T follicular helper cell (primary cell): ENCODE measurements around the gene RBFOX1.

ENCODE experiments used
- DNase-seq: peaks from one replicate; pipeline ENCODE4 v3.0.0-alpha.2; 2020; ENCODE audit warnings: low read depth
- total RNA-seq, 2 experiments: gene quantifications; one replicate each; lab custom pipeline; 2026; lab: John Stamatoyannopoulos, UW

Gene RBFOX1
- 0 reads per million in 2 experiments for total RNA-seq

DNA sequence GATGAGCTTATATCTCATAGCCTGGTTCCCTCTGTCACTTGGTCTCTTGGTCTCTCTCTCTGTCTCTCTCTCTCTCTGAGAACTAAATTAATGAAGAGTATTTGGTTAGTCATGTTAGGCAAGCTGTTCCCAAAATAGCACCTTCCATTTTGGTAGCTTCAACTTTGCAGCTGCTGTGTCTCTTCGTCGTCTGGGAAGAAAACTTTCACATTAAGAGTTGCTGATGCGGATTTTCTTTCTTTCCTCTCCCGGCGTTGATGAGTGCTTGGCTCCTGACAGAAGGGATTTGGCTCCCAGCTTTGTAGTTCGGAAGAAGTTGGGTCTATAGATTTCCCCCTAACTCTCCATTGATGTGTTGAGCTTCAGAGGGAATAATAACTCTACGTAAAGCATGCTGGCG is at the start of gene RBFOX1:
TSS of gene RBFOX1 (plus strand) at position 235 of the 400 bp plus-strand sequence.
- DNase-seq: no peak

DNA sequence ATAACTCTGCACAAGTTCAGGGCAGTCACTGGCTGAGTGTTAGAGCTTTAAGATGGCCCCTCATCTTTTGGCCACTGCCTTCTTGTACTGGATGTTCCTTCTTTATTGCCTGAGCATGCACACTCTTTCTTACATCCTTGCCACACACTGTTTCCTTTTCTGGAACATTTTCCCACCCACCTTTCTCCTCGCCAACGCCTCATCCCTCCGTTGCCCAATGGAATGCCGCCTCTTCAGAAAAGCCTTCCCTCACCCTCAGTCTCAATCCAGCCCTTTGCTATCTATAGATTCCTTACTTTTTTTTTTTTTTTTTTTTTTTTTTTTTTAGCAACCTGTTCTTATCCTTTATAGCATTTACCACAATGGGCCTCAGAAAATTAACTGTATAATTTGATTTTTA is 47.9 kb upstream of the RBFOX1 start:
- DNase-seq: no peak

DNA sequence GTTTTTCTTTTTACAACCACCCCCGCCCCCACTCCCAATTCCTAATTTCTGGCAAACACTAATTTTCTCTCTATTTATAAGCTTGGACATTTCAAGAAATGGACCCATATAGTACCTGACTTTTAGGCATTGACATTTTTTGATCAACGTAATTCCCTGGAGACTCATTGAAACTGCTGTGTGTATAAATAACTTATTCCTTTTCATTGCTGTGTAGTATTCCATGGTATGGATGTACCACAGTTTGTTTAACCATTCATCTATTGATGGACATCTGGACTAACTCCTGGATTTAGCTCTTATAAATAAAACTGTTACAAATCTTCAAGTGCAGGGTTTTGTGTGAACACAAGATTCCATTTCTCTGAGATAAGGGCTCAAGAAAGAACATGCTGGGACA is 47.1 kb upstream of the RBFOX1 start:
- no peak for DNase-seq

- DNase-seq: no peak
Measured at GRCh38 chr16:7289299-7289698, 43.3 kb upstream of the RBFOX1 start.

GRCh38 chr16:7290682-7291081 is 42.0 kb upstream of the RBFOX1 start:
- no peak for DNase-seq

GRCh38 chr16:7294020-7294419 is 38.6 kb upstream of the RBFOX1 start:
- no peak for DNase-seq

DNA sequence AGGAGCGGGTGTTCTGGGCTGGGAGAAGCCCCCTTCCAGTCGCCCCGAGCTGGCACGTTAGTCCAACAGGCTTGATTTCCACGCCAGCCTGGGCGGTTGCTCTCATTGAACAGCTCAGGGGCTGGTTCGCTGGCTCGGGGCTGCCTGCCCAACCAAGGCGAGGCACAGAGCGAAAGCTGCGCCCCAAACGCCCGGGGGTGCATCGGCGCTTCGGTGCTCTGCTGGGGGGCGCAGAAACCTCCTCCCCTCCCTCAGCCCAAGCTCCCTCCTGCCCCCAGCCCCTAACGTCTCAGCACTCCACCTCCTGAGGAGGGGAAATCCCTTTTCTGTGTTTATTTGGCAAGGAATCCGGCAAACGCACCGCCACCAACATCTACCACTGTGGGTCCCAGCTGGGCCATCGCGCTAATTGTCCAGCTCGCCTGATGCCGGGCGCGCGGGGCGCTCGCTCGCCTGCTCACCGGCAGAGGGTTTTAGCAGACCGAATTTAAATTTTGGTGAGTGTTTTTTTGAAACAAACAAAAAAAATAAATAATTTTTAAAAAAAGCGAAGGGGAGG is 29.5 kb upstream of the RBFOX1 start:
- DNase-seq: no peak

GRCh38 chr16:7303660-7304200 is 28.9 kb upstream of the RBFOX1 start:
- DNase-seq: no peak

DNA sequence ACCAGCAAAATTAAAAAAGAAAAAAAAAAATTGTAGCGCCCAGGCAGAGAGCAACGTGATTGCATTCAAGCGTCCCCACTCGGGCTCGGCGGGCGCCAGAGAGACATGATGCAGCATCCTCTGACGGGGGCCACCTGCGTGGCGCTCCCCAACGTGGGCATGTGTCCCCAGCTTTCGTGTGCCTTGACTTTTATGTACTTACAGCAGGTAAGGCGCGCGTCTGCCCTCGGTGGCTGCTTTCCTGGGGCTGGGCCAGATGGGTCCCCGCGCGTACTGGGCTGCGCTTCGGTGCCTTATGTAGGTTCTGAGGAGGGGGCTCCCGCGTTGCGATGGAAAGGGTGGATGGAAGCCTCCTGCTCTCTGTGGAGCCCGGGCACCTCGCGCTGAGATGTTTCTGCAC is 28.4 kb upstream of the RBFOX1 start:
- DNase-seq: no peak

DNA sequence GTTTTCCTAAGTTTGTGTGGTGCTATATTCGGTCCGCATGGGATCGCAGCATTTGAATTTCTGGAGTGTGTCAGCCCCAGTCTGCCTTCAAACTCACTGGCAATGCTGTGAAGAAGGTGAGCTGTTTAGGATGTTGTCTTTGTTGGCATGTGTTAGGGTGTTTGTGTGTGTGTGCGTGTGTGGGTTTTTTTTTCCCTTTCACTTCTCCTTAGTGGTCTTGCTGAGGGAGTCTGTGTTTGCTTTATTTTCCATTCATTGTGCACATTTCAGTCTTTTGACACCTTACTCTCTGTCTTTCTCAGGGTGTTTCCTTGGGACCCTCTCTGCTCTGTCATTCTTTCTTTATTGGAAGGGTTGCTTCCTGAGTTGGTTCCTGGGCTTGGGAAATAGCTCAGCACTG is 27.7 kb upstream of the RBFOX1 start:
- DNase-seq: no peak

DNA sequence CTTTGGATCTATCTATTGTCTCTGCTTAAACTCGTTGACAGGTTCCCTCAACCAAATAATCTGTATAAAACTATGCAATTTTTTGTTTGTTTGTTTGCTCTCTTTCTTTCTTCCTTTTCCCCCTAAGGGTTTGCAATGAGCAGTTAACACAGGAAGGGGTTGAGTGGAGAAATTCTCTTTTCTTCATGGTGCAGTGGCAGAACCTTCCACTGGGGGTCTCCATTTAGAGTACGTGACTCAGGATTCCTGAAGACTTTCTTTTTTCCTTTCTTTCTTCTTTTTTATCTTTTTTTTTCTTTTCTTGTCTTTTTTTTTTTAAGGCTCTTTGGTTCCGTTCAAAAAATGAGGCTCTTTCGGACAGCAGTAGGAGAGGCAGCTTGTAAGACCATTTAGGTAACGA is 19.5 kb upstream of the RBFOX1 start:
- no peak for DNase-seq

DNA sequence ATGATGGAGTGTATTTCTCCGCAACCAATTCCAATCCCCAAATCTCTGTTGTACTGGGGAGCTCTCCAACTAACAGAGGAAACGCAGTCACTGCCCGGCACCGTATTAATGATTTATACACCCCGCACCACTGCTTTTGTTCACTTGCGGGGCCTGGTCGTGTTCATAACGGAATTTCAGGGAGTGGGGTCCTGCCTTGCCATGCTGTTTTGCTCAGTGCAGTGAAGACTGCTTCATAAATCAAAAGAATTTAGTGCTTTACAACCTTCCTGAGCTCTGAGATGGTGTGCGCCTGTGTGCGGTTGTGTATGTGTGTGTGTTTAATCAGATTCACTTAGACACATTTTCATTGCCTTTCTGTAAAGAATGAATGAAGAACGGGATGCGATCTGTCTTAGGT is 18.5 kb upstream of the RBFOX1 start:
- DNase-seq: no peak

GRCh38 chr16:7315813-7316212 is 16.8 kb upstream of the RBFOX1 start:
- DNase-seq: no peak

DNA sequence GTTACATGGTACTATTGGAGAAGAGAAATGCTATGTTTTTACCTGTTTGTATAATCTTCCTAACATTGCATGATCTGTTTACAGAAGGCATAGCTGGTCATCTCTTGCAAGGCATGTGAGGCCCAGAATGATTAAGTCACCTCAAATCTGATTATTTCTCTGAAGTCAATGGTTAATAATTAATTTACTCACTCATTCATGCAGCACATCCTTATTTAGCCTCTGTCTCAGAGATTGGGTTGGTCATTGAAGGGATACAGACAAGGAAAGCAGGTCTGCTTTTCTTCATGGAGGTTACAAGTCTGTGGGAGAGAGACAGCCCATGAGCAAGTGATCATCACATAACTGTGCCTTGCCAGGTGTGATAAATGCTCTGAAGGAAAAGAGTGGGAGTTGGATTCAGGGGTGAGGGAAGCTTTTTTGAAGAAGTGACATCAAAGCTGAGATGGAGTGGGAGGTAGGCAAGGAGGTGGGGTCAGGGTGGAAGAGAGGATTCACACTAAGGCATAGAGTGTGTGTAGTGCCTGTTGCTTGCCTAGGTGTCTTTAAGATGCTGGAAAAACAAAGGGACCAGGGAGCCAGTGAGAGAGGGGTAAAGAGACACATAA is 16.3 kb upstream of the RBFOX1 start:
- DNase-seq: no peak

- no peak for DNase-seq
Measured at GRCh38 chr16:7317982-7318381, 14.7 kb upstream of the RBFOX1 start.

- no peak for DNase-seq
Measured at GRCh38 chr16:7318686-7319085, 14.0 kb upstream of the RBFOX1 start.

GRCh38 chr16:7319514-7319913 is 13.1 kb upstream of the RBFOX1 start:
- DNase-seq: no peak

DNA sequence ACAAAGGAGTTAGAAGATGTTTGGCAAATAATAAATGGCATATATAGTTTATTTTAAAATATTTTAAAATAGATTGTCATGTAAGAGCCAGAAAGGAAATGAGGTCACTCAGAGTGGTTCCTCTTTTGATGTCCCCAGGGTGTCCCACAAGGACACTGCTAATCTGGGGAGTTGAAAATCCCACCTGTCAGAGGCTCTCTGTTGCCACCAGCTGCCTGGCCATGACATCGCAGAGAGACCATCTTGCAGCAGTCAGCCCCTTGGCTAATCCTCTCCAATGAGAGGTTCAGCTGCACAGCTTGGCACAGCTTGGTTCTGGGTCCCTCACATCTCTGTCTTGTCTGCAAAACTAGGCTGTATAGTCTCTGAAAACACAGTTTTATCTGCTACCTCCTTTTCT is 11.0 kb upstream of the RBFOX1 start:
- DNase-seq: no peak

- DNase-seq: no peak
Measured at GRCh38 chr16:7324321-7324720, 8.3 kb upstream of the RBFOX1 start.

DNA sequence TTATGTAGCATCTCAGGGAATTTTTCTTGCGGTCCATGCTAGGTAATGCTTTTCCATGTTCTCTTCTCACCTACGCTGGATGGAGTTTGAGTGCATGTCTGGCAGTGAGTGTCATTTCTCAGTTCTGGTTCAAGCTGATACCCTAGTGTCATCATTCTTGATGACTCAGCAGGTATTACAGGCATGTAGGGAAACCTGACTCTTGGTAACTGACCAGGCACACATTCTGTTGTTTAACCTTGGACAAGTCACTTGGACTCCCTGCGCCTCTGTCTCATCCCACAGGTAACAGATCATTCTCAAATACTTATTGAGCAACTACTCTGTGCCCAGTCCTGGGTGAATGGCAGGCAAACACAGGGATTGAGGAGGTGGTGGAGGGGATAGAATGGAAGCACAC is 6.8 kb upstream of the RBFOX1 start:
- DNase-seq: no peak

DNA sequence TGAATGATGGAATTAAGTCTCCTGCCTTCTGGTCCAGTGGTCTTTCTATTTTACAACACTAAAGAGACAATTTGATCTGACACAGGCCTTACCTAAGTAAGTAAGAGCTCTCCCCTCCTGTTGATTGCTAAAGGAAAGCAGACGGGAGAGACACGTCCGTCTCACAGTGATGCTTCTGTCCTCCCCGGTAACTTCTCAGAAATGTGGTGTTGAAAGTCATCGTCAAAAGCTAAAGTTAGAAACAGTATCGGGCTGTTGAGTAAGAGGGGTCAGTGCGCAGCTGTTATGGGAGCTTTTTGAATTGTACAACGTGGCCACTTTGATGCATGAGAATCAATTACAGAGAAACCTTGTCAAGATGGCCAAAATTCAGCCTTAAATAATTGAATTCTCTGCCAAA is 1.9 kb upstream of the RBFOX1 start:
- DNase-seq: no peak

DNA sequence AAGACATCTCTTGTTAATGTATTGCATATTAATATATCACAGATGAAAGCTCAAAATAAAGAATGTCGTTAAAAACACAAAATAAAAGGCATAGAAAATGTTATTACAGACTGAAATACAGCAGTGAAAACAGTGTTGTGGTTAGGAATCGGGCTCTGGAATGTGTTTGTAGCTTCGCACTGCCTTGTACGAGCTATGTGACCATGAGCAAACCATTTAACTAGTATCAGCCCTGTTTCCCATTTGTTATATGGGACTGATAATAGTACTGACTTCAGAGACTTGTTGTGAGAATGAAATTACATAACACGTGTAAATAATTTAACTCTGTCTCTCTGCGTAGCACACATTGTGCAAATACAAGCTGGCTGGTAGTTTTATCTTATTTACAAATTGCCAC is 648 bp upstream of the RBFOX1 start:
- DNase-seq: no peak

DNA sequence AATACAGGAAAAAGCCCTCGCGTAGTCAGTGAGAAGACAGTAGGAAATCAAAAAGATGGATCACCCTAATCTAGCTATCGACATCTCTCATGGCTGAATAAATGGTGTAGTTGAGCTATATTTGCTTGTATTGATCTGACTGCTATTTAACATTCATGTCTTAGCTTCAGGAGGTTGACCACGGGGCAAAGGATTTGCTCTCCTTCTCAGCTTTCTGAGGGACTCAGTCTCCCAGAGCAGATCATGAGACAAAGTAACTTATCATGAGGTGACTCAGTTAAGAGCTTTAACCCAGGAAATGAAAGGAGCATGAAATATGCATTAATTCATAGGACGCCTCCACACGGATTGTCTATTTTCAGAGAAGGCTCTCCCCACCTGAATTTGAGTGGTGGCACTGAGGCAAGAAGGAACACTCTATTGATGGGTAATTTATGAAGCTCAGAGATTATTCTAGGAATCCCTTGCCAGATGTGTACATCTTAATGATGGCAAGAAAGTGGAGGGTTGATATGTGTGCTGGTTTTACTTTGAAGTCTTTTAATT is 608 bp downstream of the RBFOX1 start:
- no peak for DNase-seq
